Gastrocnemius medialis (tissue), 4 donors: ENCODE measurements around the gene SFSWAP.

ENCODE experiments used
- CTCF ChIP-seq, 5 experiments: fragments of 450-650 bp in 3 of 5; fragments of 200-600 bp in 2 of 5; sonication (generic) in 2 of 5; IDR thresholded peaks in 4 of 5; conservative IDR thresholded peaks in 1 of 5; 1 replicate in 4 of 5; 2 replicates in 1 of 5; pipeline ENCODE4 v1.5.1; 2016 to 2019; ENCODE audit warnings: antibody characterized with exemption in 5 of 5, mild to moderate bottlenecking in 3 of 5, moderate library complexity in 3 of 5
- POLR2A ChIP-seq, 2 donors: fragments of 450-650 bp; IDR thresholded peaks; one replicate each; pipeline ENCODE4 v1.6.1; 2017; ENCODE audit warnings: antibody characterized with exemption in 2 of 2, mild to moderate bottlenecking in 2 of 2, moderate library complexity in 2 of 2

GRCh38 chr12:131794061-131794460 is 83.2 kb downstream of the SFSWAP start:
- TF ChIP-seq CTCF (IDR thresholded peaks at IDR 0.05 in 4 of 5, conservative IDR thresholded peaks at IDR 0.05 in 1 of 5), result no peak
- TF ChIP-seq POLR2A (IDR thresholded peaks at IDR 0.05), result no peak
